SIG-M5 (cell line): ENCODE data around the gene S100A13.
"Not testable (repeated sequence)": the region's sequence is repeated elsewhere in the genome, so short reads cannot be mapped to it uniquely, and the experiment has no call there.

Experiments used
- DNase-seq: peaks from one replicate; lab custom pipeline; 2025; lab: John Stamatoyannopoulos, UW

Gene S100A13

DNA sequence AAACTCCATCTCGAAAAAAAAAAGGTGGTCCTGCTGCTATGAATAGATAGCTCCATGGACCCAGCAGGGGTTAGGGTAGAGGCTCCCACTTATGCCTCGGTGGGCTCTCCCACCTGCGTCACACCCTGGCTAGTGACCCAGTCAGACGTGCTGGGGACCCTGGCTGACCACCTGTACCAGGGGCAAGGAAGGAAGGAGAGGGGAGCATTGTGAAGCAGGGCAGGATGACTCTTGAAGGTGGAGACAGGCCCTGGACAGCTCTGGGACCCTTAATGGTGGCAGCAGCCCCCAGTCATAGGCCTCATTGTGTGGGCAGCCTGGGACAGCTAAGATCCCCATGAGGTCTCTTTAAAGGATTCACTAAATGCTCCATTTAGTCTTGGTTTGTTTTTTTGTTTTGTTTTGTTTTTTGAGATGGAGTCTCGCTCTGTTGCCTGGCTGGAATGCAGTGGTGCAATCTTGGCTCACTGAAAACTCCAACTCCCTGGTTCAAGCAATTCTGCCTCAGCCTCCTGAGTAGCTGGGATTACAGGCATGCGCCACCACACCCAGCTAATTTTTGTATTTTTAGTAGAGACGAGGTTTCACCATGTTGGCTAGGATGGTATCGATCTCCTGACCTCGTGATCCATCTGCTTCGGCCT is 20.8 kb upstream of the S100A13 start:
- DNase-seq = no peak

DNA sequence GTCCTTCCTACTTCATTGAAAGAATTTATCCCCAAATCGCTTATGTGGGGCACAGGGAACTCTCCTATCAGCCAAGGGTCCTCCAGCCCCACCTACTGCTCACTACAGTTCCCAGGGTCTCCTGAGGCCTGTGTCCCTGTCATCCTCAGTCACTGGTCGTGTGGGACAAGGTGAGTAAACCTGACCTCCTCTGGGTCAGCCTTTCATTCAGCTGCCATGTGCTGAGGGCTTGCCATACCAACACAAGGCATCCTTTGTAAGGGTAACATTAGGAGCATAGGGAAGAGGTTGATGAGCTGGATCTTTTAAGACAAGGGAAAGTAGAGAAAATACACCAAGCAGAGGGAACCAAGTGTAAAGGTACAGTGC is 20.0 kb upstream of the S100A13 start:
- DNase-seq = no peak

DNA sequence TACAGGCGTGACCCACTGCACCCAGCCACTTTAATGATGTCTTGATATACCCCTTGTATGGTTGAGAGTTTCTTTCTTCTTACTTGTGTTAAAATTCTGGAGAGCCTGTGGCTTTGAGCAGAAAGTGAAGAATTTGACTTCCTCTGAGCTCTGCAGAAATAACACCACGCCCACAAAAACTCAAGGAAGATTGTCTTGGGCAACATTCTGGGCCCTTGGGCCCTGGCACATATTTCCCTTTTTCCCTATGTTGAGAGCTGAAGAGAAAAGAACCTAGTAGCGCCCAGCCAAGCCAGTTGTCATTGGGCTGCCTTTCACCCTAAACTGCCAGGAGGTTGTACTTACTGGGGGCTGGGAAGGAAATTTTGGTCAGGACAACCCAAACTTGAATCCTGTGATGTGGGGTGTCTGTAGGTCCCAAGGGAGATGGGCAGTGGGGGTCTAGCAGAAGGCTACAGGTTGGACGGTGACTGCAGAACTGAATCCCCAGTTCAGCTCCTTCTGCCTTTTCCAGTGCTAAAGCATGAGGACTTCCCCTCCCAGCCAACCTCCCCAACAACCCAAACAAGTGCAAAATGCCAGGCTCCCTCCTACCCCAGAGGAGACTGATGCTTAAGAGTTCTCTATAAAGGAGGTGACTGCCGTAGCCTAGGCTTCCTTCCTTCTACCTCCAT is 19.5 kb upstream of the S100A13 start:
- DNase-seq = no peak

GRCh38 chr1:153643816-153644215 is 16.5 kb upstream of the S100A13 start:
- DNase-seq = no peak

GRCh38 chr1:153643100-153643499 is 15.8 kb upstream of the S100A13 start:
- DNase-seq = no peak

DNA sequence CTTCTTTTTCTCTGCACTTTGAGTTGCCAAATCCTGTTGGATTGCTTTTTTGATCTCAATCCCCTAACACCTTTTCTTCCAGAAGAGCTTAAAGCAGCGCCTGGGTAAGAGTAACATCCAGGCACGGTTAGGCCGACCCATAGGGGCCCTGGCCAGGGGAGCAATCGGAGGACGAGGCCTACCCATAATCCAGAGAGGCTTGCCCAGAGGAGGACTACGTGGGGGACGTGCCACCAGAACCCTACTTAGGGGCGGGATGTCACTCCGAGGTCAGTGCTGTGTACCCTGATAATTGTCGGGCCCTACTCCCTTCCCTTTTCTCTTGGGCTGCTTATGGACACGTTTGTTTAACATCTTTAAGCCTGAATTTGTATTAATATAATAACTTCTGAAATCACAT is 14.9 kb upstream of the S100A13 start:
- DNase-seq = no peak

DNA sequence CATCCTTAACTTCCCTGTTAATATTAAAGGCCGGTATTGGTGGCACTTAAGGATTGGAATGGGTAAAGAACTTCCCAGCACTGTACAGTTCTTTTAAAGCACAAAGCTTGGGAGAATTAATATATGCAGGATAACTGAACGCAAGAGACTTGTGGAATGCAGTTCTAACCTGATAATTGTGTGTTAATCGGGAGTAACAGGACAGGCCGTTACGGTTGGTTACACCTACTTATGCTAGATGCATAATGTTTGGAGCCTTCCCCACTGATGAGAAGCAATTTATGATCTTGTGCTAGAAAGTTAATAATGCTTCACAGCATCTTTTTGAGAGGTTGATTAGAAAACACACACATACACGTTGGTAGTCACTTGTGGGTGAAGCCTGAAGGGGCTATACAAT is 13.6 kb upstream of the S100A13 start:
- DNase-seq = no peak

DNA sequence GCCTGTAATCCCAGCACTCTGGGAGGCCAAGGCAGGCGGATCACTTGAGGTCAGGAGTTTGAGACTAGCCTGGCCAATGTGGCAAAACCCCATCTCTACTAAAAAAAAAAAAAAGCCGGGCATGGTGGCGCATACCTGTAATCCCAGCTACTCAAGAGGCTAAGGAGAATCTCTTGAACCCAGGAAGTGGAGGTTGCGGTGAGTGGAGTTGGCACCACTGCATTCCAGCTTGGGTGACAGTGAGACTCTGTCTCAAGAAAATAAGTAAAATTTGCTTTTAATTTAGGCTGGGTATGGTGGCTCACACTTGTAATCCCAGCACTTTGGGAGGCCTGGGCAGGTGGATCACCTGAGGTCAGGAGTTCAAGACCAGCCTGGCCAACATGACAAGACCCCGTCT is 12.9 kb upstream of the S100A13 start:
- DNase-seq = not testable (repeated sequence)

DNA sequence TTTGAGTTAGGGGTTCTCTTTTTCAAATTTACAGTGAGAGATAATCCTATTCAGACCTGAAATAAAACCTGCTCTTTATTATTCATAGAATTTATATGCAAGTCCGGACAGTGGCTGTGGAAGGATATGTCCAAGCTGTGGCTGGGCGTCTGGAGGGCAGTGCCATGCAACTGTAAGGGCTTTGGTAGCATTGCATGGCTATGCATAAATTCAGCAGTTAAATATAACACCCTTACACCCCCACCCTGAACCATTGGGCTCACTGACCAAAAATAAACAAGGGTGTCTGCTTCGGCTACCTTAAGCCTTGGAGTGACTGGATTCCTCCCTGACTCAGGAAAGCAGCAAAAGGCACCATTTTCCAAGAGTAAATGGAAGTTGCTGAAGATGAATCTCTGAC is 12.0 kb upstream of the S100A13 start:
- DNase-seq = no peak

DNA sequence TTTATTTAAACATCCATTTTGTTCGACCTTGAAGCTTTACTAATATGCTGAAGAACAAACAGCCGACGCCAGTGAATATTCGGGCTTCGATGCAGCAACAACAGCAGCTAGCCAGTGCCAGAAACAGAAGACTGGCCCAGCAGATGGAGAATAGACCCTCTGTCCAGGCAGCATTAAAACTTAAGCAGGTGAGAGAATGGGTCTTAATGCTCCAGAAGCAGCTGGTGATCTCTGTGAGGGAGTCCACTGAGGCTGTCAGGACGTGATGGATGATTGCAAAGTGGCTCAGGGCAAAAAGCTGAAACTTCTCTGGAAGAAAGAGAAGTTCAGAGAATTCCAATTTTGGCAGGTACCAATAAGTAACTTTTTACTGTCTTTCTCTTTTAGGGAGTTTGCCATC is 11.0 kb upstream of the S100A13 start:
- no peak for DNase-seq

DNA sequence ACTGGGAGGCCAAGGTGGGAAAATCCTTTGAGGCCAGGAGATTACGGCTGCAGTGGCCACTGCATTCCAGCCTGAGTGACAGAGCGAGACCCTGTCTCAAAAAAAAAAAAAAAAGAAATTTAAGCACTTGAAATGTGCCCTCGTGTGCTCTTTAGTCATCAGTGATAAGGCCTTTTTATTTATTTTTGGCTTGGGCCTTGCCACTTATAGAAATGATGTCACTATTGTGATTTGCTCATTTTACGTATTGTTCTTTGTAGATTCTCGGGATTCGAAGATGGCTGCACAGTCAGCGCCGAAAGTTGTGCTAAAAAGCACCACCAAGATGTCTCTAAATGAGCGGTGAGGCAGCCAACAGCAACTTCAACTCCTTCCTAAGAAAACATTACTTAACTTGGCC is 9.0 kb upstream of the S100A13 start:
- DNase-seq = no peak

GRCh38 chr1:153635872-153636271 is 8.6 kb upstream of the S100A13 start:
- no peak for DNase-seq

DNA sequence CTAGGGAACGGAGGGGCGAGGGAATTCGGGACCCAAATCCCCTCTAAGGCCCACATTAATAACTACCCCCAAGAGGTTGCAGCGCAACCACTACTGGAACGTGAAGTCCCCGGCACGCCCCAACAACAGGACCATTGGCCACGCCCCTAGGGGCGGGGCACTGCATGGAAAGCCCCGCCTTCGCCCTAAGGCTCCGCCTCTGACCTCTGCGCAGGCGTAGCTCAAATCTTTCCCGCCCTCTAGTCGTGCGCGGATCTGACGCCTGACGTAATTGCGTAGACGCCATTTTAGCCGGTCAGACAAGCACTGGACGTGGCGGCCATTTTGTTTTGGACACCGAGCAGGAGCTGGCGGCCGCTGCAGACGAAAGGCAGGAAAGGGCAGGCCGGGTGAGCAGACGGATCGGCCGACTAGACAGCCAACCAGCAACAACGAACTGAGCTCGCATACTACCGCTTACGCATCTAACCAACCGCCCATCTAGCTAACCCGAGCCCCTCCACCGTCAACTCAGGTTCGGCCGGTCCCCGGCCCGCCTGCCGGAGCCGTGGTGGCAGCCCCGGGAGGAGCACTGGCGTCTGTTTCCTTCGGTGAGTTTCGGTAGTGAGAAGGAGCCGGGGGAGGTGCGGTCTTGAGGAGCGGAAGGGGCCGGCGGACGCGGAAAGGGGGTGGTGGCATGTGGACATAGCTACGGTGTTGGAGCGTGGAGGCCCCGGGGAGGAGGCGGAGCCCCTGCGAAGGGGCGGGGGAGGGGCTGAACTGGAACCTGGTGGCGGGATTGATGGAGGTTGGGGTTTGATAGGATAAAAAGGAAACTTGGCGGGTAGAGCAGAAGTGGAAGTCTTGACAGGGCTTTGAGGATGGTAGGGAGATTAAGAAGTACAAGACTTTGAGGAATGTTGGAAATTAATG is 6.7 kb upstream of the S100A13 start, which contains the start of gene CHTOP:
CHTOP (plus strand) TSS at position 313 of the 912 bp plus-strand sequence. CDS start 2,523 bp downstream, outside the sequence.
- peak; percentile 83 for DNase-seq

DNA sequence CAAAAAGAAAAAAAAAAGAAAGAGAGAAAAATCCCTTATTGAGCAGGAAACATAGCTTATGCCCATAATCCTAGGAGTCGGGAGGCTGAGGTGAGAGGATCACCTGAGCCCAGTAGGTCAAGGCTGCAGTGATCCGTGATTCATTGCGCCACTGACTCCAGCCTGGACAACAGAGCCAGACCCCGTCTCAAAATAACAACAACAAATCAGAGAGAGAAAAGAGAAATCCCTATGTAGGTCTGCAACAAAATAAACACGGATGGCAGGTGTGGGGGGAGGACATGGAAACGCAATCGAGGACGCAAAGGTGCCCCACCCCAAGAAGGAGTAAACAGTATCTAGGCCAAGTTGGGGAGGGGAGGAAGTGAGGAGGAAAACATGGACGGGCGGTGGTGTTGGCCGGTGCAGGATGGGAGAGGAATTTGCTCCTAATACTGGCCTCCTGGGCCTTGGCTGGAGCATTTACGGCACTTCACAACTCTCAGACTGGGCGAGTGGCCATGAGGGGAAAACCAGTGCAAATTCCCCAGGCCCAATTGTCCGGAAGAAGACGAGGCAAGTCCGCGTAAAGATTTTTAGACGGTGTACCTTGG is 6.0 kb upstream of the S100A13 start:
- no peak for DNase-seq

DNA sequence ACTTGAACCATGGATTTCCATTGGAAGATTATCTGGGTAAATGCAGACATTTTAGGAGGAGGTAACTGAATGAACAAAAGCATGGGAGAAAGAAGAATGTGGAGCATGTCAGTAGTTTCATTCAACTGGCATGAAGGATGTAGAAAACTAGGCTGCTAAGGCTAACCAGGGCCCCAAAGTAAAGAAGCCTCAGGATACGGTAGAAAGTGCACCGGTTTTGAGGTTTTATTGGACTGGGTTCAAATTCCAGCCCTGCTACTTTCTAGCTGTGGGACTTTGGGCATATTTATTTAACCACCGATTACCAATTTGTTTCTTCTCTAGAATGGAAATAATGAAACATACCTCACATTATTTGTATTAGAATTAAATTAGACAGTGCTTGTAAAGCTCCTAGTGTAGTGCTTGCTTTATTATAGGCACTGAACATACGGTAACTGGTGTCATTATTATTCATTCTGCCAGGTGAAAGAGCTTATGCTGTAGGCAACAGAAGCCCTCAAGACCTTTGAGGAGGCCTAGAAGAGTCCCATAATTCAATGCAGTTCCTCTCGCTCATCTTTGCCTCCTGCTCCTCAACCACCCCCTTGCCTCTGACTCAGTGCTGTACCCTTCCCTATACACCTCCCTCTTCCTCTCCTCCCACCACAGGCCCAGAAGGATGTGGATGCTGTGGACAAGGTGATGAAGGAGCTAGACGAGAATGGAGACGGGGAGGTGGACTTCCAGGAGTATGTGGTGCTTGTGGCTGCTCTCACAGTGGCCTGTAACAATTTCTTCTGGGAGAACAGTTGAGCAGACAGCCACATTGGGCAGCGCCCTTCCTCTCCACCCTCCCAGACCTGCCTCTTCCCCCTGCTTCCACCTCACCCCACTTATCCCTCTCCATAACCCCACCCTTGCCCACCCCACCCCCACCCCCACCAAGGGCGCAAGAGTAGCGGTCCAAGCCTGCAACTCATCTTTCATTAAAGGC is 4.0 kb upstream of the S100A13 start:
- DNase-seq = no peak

- DNase-seq = no peak
Measured at GRCh38 chr1:153630384-153630783, 3.1 kb upstream of the S100A13 start.

GRCh38 chr1:153629971-153630370 is 2.7 kb upstream of the S100A13 start:
- DNase-seq = no peak

- DNase-seq = no peak
Measured at GRCh38 chr1:153629343-153629665, 2.0 kb upstream of the S100A13 start.

DNA sequence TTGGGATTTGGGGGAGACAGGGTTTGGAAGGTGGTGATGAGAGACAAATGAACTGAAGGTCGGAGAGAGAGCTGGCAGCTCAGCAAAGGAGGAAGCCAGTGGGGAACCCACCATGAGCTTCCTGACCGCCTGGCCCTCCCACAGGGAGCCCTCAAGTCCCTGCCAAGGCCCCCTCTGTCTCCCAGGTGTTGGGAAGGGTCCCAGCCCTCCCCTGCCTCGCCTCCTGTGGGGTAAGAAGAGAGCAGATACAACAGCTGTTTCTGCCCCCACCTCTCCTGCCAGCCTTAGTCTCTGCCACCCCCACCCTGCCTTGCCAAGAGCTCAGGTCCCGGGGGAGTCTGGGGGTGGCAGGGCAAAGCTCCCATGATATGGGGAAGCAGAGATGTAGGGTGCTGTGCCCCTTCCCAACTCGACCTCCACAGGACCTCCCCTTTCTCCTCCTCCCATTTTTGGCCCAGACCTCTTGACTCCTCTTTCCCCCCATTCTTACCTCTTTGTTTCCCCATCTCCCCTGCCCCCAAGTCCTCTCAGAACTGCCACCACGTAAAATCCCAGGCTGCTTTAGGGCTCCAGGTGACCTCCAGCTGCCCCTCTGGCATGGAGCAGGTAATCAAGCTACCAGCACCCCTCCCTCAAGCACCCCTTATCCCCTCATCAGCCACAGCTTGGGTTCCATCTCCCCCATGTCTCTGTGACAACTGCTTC is 1.5 kb upstream of the S100A13 start:
- DNase-seq = no peak

DNA sequence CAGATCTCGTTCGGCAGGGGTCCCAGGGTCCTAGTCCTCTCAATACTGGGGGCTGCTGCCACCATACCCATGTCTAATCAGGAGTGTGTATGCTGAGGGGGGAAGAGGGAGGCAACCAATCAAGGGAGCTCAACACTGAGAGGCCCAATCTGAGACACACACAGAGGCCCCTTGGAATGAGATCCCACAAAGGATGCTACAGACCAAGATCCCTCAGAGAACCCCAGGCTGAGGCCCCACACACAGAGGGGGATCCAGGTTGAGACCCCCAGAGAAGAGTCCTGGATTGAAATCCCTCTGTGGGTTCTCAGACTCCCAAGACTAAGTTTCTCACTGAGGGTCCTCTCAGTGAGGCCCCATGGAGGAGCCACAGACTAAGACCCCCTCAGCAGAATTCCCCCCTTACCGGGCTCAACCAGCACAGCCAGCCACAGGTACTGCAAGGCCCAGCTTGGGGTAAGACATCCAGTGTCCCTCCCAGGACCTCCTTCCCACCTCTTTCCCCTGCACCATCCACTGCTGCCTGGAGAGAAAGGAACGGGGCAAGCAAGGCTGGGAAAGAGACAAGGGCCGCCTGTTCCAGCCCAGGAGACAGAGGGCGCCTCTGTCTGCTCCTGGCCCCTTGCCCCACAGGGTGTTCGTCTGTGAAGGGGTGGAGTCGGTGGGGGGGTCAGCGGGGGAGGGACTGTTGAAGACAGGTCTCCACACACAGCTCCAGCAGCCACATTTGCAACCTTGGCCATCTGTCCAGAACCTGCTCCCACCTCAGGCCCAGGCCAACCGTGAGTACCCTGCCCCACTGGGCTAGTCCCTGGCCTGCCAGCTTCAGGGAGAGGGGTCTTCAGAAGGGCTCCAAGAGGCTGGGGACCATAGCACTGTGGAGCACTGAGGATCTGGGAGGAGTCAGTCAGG is 666 bp upstream of the S100A13 start, which contains the start of gene S100A1:
S100A1 (plus strand) TSS at position 720 of the 912 bp plus-strand sequence. CDS start 2,088 bp downstream, outside the sequence.
- no peak for DNase-seq
